GM12878 (cell line): ENCODE measurements around the gene SLC22A31. TPM values are rescaled to one million over a fixed set of nuclear protein-coding genes. Genes with fewer than 3 reads are reported as not detected.

Source experiments
- ATAC-seq: fragments of 200-7000 bp; cut with Tn5 transposase; 3 replicates; pipeline ENCODE4 v1.9.1; 2020; ENCODE audit warnings: mild to moderate bottlenecking, moderate library complexity
- BruUV-seq: library from RNA; stranded (reverse); fragments of 400-500 nt; replicated peaks from 2 replicates; lab custom pipeline; 2021; lab: Mats Ljungman, UMichigan
- CTCF ChIA-PET: fragments of 300-600 bp; sonication (Branson Sonifier 250); formaldehyde crosslinking; extraction: SDS; loops from one replicate; lab custom pipeline; 2021; ENCODE audit warnings: inconsistent platforms; lab: Yijun Ruan, JAX
- POLR2A ChIA-PET: fragments of 350-600 bp; formaldehyde crosslinking; extraction: SDS; loops from one replicate; lab custom pipeline; 2021; ENCODE audit warnings: inconsistent platforms; lab: Charles Lee
- RAD21 ChIA-PET: fragments of 300-600 bp; sonication (Branson Sonifier 250); formaldehyde crosslinking; loops from one replicate; lab custom pipeline; 2023; ENCODE audit warnings: antibody characterized with exemption; ENCODE audit not compliant: unreplicated experiment; lab: Charles Lee
- SMC1A ChIA-PET: fragments of 300-600 bp; sonication (Branson Sonifier 250); formaldehyde crosslinking; loops from one replicate; lab custom pipeline; 2023; ENCODE audit not compliant: unreplicated experiment, uncharacterized antibody; lab: Charles Lee
- DNase-seq: peaks from one replicate; pipeline ENCODE4 v3.0.0-alpha.2; 2011; ENCODE audit warnings: low read depth, low spot score
- FAIRE-seq: peaks from 3 replicates; lab custom pipeline; 2011; peaks lifted over from hg19 to GRCh38; lab: Jason Lieb, UNC
- H2AFZ ChIP-seq: 2 replicates; pipeline ENCODE4 v1.6.0; 2011; ENCODE audit warnings: low read depth, low read length, control low read depth; ENCODE audit not compliant: control insufficient read depth
- H3K27ac ChIP-seq: 2 replicates; pipeline ENCODE4 v1.5.1; 2011; ENCODE audit warnings: control low read depth; ENCODE audit not compliant: control insufficient read depth, insufficient read depth
- H3K27me3 ChIP-seq, 2 experiments: replicated peaks in 1 of 2; 2 replicates each; pipeline versions ENCODE4 v1.6.0 to v1.6.1; 2011; ENCODE audit warnings: low read length in 1 of 2; ENCODE audit not compliant: control insufficient read depth in 2 of 2, insufficient read depth in 2 of 2
- H3K36me3 ChIP-seq, 2 experiments: 2 replicates each; pipeline ENCODE4 v1.5.1; 2011; ENCODE audit warnings: low read length in 1 of 2; ENCODE audit not compliant: control insufficient read depth in 2 of 2, insufficient read depth in 2 of 2
- H3K4me1 ChIP-seq: 2 replicates; pipeline ENCODE4 v1.6.1; 2011; ENCODE audit warnings: mild to moderate bottlenecking, low read length, moderate library complexity, mixed read lengths; ENCODE audit not compliant: control insufficient read depth, insufficient read depth
- H3K4me2 ChIP-seq: 2 replicates; pipeline ENCODE4 v1.6.0; 2011; ENCODE audit warnings: control low read depth; ENCODE audit not compliant: control insufficient read depth, insufficient read depth
- H3K4me3 ChIP-seq: fragments of 200-600 bp; sonication (generic); 2 replicates; pipeline ENCODE4 v1.5.1; 2016
- H3K79me2 ChIP-seq: 2 replicates; pipeline ENCODE4 v1.6.0; 2011; ENCODE audit warnings: low read length; ENCODE audit not compliant: control insufficient read depth, insufficient read depth
- H3K9ac ChIP-seq: 2 replicates; pipeline ENCODE4 v1.8.0; 2011; ENCODE audit warnings: low read length, control low read depth, mixed read lengths; ENCODE audit not compliant: control insufficient read depth, insufficient read depth
- H3K9me3 ChIP-seq: replicated peaks from 3 replicates; pipeline ENCODE4 v1.5.1; 2011; ENCODE audit warnings: mild to moderate bottlenecking, low read length; ENCODE audit not compliant: control insufficient read depth, insufficient read depth
- H4K20me1 ChIP-seq: 2 replicates; pipeline ENCODE4 v1.6.0; 2011; ENCODE audit not compliant: control insufficient read depth, insufficient read depth
- BACH1 ChIP-seq: fragments of 450-650 bp; IDR thresholded peaks from 2 replicates; pipeline ENCODE4 v1.6.1; 2017; ENCODE audit warnings: mild to moderate bottlenecking, borderline replicate concordance
- CBX5 ChIP-seq: sonication (generic); IDR thresholded peaks from 2 replicates; pipeline ENCODE4 v1.6.1; 2016; ENCODE audit warnings: low read depth, moderate library complexity, mild to moderate bottlenecking, inconsistent platforms
- CEBPB ChIP-seq, 2 experiments: fragments of 150-350 bp in 1 of 2; IDR thresholded peaks; 2 replicates each; pipeline ENCODE4 v1.6.1; 2012 to 2014; ENCODE audit warnings: low read depth in 2 of 2, low read length in 2 of 2, borderline replicate concordance in 1 of 2, inconsistent platforms in 1 of 2
- CREM ChIP-seq: IDR thresholded peaks from 2 replicates; pipeline ENCODE4 v1.6.1; 2014; ENCODE audit warnings: antibody characterized with exemption, low read depth
- EED ChIP-seq: sonication (generic); IDR thresholded peaks from 2 replicates; pipeline ENCODE4 v1.6.1; 2016; ENCODE audit warnings: antibody characterized with exemption, low read depth
- EZH2 ChIP-seq: IDR thresholded peaks from 2 replicates; pipeline ENCODE4 v1.6.1; 2012; ENCODE audit warnings: low read depth, mild to moderate bottlenecking, control low read depth, inconsistent platforms, low read length, borderline replicate concordance; ENCODE audit not compliant: control insufficient read depth
- HCFC1 ChIP-seq: fragments of 150-350 bp; IDR thresholded peaks from 2 replicates; pipeline ENCODE4 v1.6.1; 2014; ENCODE audit warnings: low read length
- MTA3 ChIP-seq: IDR thresholded peaks from 2 replicates; pipeline ENCODE4 v1.6.1; 2012; ENCODE audit warnings: low read length, inconsistent platforms, borderline replicate concordance
- NFYA ChIP-seq: IDR thresholded peaks from 2 replicates; pipeline ENCODE4 v1.6.1; 2011; ENCODE audit warnings: low read depth, mild to moderate bottlenecking, low read length, improper control_type of control experiment, borderline replicate concordance
- NFYB ChIP-seq: IDR thresholded peaks from 2 replicates; pipeline ENCODE4 v1.6.1; 2011; ENCODE audit warnings: low read depth, mild to moderate bottlenecking, low read length, improper control_type of control experiment, moderate library complexity; ENCODE audit not compliant: insufficient read depth
- PAX5 ChIP-seq: IDR thresholded peaks from 2 replicates; pipeline ENCODE4 v1.6.1; 2011; ENCODE audit warnings: low read depth, low read length, borderline replicate concordance
- SPI1 ChIP-seq: IDR thresholded peaks from 2 replicates; pipeline ENCODE4 v1.6.1; 2011; ENCODE audit warnings: low read depth, mild to moderate bottlenecking, low read length, moderate library complexity, borderline replicate concordance; ENCODE audit not compliant: insufficient read depth
- SREBF2 ChIP-seq: IDR thresholded peaks from 2 replicates; pipeline ENCODE4 v1.6.1; 2012; ENCODE audit warnings: mild to moderate bottlenecking, low read length
- SRF ChIP-seq, 2 experiments: IDR thresholded peaks; 2 replicates each; pipeline ENCODE4 v1.6.1; 2011; ENCODE audit warnings: low read depth in 2 of 2, low read length in 2 of 2, mild to moderate bottlenecking in 1 of 2, moderate library complexity in 1 of 2
- TCF3 ChIP-seq: IDR thresholded peaks from 2 replicates; pipeline ENCODE4 v1.6.1; 2012; ENCODE audit warnings: low read depth, mild to moderate bottlenecking, low read length, borderline replicate concordance; ENCODE audit not compliant: insufficient read depth
- ZNF207 ChIP-seq: fragments of 450-650 bp; IDR thresholded peaks from 2 replicates; pipeline ENCODE4 v1.6.1; 2014; ENCODE audit warnings: antibody characterized with exemption, mild to moderate bottlenecking, borderline replicate concordance
- ZSCAN29 ChIP-seq: fragments of 450-650 bp; IDR thresholded peaks from 2 replicates; pipeline ENCODE4 v1.6.1; 2017; ENCODE audit warnings: mild to moderate bottlenecking, moderate library complexity
- WGBS: methylation state at CpG from one replicate; pipeline ENCODE4 v1.1.6; 2016; ENCODE audit warnings: low lambda C conversion rate; ENCODE audit not compliant: insufficient replicate concordance, insufficient coverage; ENCODE audit errors: missing lambda C conversion rate; 5-methylcytosine and 5-hydroxymethylcytosine counted together
- in situ Hi-C: fragments of 300-500 bp; cut with MboI; formaldehyde crosslinking; loops from 9 replicates; pipeline ENCODE4 v1.14.3; 2018; ENCODE audit warnings: mixed read lengths
- intact Hi-C: fragments of 100-400 bp; cut with micrococcal nuclease; formaldehyde crosslinking; loops from one replicate; pipeline ENCODE4 v1.14.2; 2022; ENCODE audit not compliant: unreplicated experiment
- polyA plus RNA-seq, 11 experiments: library from polyadenylated mRNA; depleted of rRNA in 4 of 11; unstranded in 6 of 11; stranded (reverse) in 5 of 11; fragments of >200 nt; fragmentation: Nextera tagmentation in 4 of 11; fragmentation: Illumina TruSeq in 1 of 11; extraction: Ambion mirVana in 4 of 11; extraction: Trizol in 1 of 11; gene quantifications; 1 replicate in 1 of 11; 2 replicates in 10 of 11; pipeline versions ENCODE4 v1.2.1 to v1.2.3, GENCODE V29; 2011 to 2016; ENCODE audit warnings: inconsistent platforms in 2 of 11, missing spikeins in 2 of 11, low read depth in 1 of 11
- total RNA-seq, 4 experiments: library from RNA; depleted of rRNA in 3 of 4; stranded (reverse); fragments of >200 nt in 3 of 4; fragmentation: Illumina TruSeq in 1 of 4; extraction: Trizol in 1 of 4; gene quantifications; 2 replicates each; pipeline versions ENCODE4 v1.2.1 to v1.2.3, GENCODE V29; 2013 to 2021
- TF ChIP-seq, protein P1 (sequence below): fragments of 450-650 bp; IDR thresholded peaks from 2 replicates; pipeline ENCODE4 v1.6.1; 2017; ENCODE audit warnings: borderline replicate concordance

The SLC22A31 gene
- total and polyA plus RNA-seq, 10 of the 15 experiments (the other 5 are each of a cell fraction or from before 2014, with no cell fraction given): 0.13 to 0.24 (median 0.23) TPM; not detected in 7

- no peak for DNase-seq
- FAIRE-seq: no peak
- intact Hi-C loops: loop anchor here (5.0 kb wide), 2 partner anchors 244 to 314 kb away; no protein-coding TSS in a partner anchor
- Histone ChIP-seq H3K27ac (no peak overlapping the region), H3K9me3 (no peaks in the 10 kb centered on the region; the same call in 2 of the 3 replicates), H3K4me3 (no peak overlapping the region), H3K79me2 (peaks cover 7% of the 10 kb centered on the region), H3K4me1 (no peaks in the 10 kb centered on the region; the same call in 1 of the 2 replicates), H3K27me3 (no peaks in the 10 kb centered on the region), H3K4me2 (no peak overlapping the region), H4K20me1 (no peaks in the 10 kb centered on the region), H2AFZ (no peak overlapping the region), H3K9ac (no peak overlapping the region), H3K36me3 (no peaks in the 10 kb centered on the region)
- BruUV-seq: no TSS peak
- no peak for ATAC-seq
- in situ Hi-C loops: no loop called here
- ChIA-PET CTCF (no interaction called here), SMC1A (no interaction called here), POLR2A (no interaction called here), RAD21 (no interaction called here)
- WGBS: 68% methylated on average over 5 of the region's 5 CpGs
- TF ChIP-seq ZNF207 (no peak), SPI1 (no peak), EZH2 (no peak), NFYB (no peak), SREBF2 (no peak), EED (no peak), ZSCAN29 (no peak), PAX5 (no peak), TCF3 (no peak), BACH1 (no peak), CBX5 (no peak), CEBPB (IDR thresholded peaks at IDR 0.05; ENCODE audit: borderline replicate concordance in 1 of 2, low read depth in 2 of 2, low read length in 2 of 2) (no peak), MTA3 (no peak), HCFC1 (no peak), SRF (IDR thresholded peaks at IDR 0.05; ENCODE audit: low read depth in 2 of 2, low read length in 2 of 2) (no peak), NFYA (no peak), CREM (no peak)
- TF ChIP-seq, protein P1, sequence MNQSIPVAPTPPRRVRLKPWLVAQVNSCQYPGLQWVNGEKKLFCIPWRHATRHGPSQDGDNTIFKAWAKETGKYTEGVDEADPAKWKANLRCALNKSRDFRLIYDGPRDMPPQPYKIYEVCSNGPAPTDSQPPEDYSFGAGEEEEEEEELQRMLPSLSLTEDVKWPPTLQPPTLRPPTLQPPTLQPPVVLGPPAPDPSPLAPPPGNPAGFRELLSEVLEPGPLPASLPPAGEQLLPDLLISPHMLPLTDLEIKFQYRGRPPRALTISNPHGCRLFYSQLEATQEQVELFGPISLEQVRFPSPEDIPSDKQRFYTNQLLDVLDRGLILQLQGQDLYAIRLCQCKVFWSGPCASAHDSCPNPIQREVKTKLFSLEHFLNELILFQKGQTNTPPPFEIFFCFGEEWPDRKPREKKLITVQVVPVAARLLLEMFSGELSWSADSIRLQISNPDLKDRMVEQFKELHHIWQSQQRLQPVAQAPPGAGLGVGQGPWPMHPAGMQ: no peak
These were observed 43.3 kb upstream of the SLC22A31 start for GRCh38 chr16:89243664-89244063.
